ENCODE data around the gene CX3CR1.

GRCh38 chr3:39222939-39223338 is 56.9 kb downstream of the CX3CR1 start:
- TF ChIP-seq CTCF (conservative IDR thresholded peaks at IDR 0.05 in 1 of 2, IDR thresholded peaks at IDR 0.05 in 1 of 2; ENCODE audit: extremely low read depth in 1 of 2, insufficient read depth in 1 of 2, low read depth in 1 of 2, low read length in 2 of 2) (no peak), EZH2 (IDR thresholded peaks at IDR 0.05; ENCODE audit: borderline replicate concordance, low read length) (no peak)
